Urothelium cell line (cell line): ENCODE data around the gene GABBR2.

Source experiments
- DNase-seq: peaks from one replicate; pipeline ENCODE4 v3.0.0; 2011; ENCODE audit warnings: low spot score, mixed read lengths
- FAIRE-seq: peaks from 2 replicates; lab custom pipeline; 2011; peaks lifted over from hg19 to GRCh38; lab: Jason Lieb, UNC

GABBR2 gene

GRCh38 chr9:98551511-98552286, 157.0 kb downstream of the GABBR2 start:
- DNase-seq (peak; percentile 89), FAIRE-seq (peak; percentile 44)

- DNase-seq (peak; percentile 42), FAIRE-seq (peak; percentile 13)
Observed at GRCh38 chr9:98550206-98550820, 158.4 kb downstream of the GABBR2 start.

- FAIRE-seq: no peak
- no peak for DNase-seq
Observed at GRCh38 chr9:98549401-98549800, 159.3 kb downstream of the GABBR2 start.

- no peak for DNase-seq
- FAIRE-seq: no peak
Observed at GRCh38 chr9:98547606-98548005, 161.1 kb downstream of the GABBR2 start.

GRCh38 chr9:98545021-98545420, 163.7 kb downstream of the GABBR2 start:
- FAIRE-seq: no peak
- no peak for DNase-seq

GRCh38 chr9:98541684-98542230, 167.0 kb downstream of the GABBR2 start:
- peak; percentile 9 for FAIRE-seq
- DNase-seq: no peak

- DNase-seq: no peak
- FAIRE-seq: no peak
Observed at GRCh38 chr9:98540476-98540875, 168.3 kb downstream of the GABBR2 start.

- FAIRE-seq (no peak), DNase-seq (peak; percentile 65)
Observed at GRCh38 chr9:98539954-98540353, 168.8 kb downstream of the GABBR2 start.

- DNase-seq: no peak
- no peak for FAIRE-seq
Observed at GRCh38 chr9:98538626-98539031, 170.1 kb downstream of the GABBR2 start.

- FAIRE-seq: no peak
Observed at GRCh38 chr9:98538203-98538602, 170.5 kb downstream of the GABBR2 start.

GRCh38 chr9:98536542-98537173, 172.1 kb downstream of the GABBR2 start:
- DNase-seq: no peak
- FAIRE-seq: no peak

More at GRCh38 chr9:98538203-98538602, 170.5 kb downstream of the GABBR2 start:
- no peak for DNase-seq

- DNase-seq (no peak), FAIRE-seq (no peak)
Observed at GRCh38 chr9:98533866-98534265, 174.9 kb downstream of the GABBR2 start.

- DNase-seq: no peak
Observed at GRCh38 chr9:98533132-98533531, 175.6 kb downstream of the GABBR2 start.

GRCh38 chr9:98532574-98532973, 176.2 kb downstream of the GABBR2 start:
- FAIRE-seq: no peak
- no peak for DNase-seq

More at GRCh38 chr9:98533132-98533531, 175.6 kb downstream of the GABBR2 start:
- no peak for FAIRE-seq

- no peak for FAIRE-seq
Observed at GRCh38 chr9:98532147-98532546, 176.6 kb downstream of the GABBR2 start.

GRCh38 chr9:98530806-98531386, 177.8 kb downstream of the GABBR2 start:
- FAIRE-seq: no peak
- DNase-seq: no peak

More at GRCh38 chr9:98532147-98532546, 176.6 kb downstream of the GABBR2 start:
- DNase-seq: no peak

- DNase-seq (no peak), FAIRE-seq (no peak)
Observed at GRCh38 chr9:98530275-98530674, 178.5 kb downstream of the GABBR2 start.

GRCh38 chr9:98529841-98530240, 178.9 kb downstream of the GABBR2 start:
- no peak for FAIRE-seq

GRCh38 chr9:98523231-98523901, 185.4 kb downstream of the GABBR2 start:
- FAIRE-seq (no peak), DNase-seq (no peak)

More at GRCh38 chr9:98529841-98530240, 178.9 kb downstream of the GABBR2 start:
- no peak for DNase-seq

- DNase-seq (no peak), FAIRE-seq (no peak)
Observed at GRCh38 chr9:98522487-98522886, 186.2 kb downstream of the GABBR2 start.
